SH-SY5Y (cell line): ENCODE measurements around the gene COA3.

ENCODE experiments used
- GATA2 ChIP-seq: IDR thresholded peaks from 2 replicates; pipeline ENCODE4 v1.6.1; 2011; ENCODE audit warnings: mild to moderate bottlenecking, low read depth, low read length
- GATA3 ChIP-seq: IDR thresholded peaks from 2 replicates; pipeline ENCODE4 v1.6.1; 2011; ENCODE audit warnings: low read depth, mild to moderate bottlenecking, low read length, moderate library complexity

The COA3 gene

DNA sequence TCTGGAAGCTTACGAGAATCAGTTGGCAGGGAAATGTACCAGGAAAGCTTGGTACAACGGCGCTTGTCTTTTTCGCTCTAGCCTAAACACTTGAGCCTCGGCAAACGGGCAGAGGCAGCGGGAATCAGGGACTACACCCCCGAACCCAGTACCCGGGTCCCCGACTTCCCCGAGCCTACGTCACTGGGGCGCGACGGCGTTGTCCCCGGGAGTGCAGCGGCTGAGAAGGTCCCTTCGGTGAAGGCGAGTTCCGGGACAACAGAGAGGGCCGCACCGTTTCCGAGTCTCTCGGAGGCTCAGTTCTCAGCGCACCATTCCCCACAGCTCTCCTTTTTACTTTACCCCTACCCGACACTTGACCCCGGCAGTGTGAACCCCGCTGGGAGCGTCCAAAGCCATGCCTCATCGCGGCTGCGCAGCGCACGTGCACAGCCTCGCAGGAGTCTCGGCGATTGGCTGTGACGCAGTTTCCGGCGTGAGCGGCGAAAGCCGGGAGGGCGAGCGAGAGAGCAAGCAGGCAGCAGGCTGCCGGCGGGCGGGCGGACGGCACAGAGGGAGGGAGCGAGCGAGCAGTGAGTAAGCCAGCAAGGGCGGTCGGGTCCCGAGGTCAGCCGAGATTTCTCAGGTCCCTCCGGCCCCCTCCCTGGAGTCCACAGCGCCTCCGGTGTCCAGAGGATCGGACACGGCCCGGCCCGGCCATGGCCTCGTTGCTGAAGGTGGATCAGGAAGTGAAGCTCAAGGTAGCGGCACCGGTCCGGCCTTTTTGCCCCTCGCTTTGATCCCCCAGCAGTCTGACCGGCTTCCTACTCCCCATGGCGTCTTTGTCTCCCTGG, 34.6 kb upstream of the COA3 start, which contains the start of gene PSME3:
Gene PSME3 (plus strand): TSS at position 464 of the 833 bp plus-strand sequence. CDS start 235 bp downstream, at position 699.
- TF ChIP-seq GATA2 (no peak; the same call in 1 of the 2 replicates), GATA3 (no peak)

GRCh38 chr17:42832213-42832933, 33.9 kb upstream of the COA3 start:
- TF ChIP-seq GATA2 (no peak), GATA3 (no peak)

- TF ChIP-seq GATA2 (no peak), GATA3 (no peak)
Observed at GRCh38 chr17:42830971-42831370, 32.5 kb upstream of the COA3 start.

- TF ChIP-seq GATA3 (no peak), GATA2 (no peak)
Observed at GRCh38 chr17:42827472-42827871, 29.0 kb upstream of the COA3 start.

GRCh38 chr17:42821176-42821575, 22.7 kb upstream of the COA3 start:
- TF ChIP-seq GATA3 = no peak
- no peak for TF ChIP-seq GATA2

DNA sequence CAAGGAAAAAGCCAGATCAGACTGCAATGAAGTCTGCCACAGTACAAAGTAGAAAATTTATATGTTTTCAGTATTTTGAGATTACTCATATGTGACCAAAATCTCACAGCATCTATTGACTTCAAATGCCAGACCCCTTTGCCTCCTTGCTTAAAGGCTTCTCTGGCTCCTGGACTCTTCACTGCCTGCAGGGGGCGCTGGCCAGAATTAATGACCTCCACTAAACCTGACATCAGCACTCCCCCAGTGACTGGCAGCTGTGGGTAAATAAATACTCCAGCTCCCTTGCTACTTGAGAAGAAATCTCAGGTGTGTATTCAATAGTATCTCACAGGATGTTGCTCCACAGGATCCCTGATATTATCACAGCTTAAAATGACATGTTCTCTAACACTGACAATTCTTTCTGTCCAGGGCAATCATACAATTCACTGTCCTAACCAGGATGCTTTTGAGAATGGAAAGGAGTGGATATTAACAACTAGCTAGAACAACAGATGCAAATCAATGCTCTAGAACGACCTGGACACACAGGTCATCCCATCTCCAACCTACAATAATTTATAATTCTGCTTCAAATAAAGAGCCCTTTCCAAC, 21.5 kb upstream of the COA3 start:
- TF ChIP-seq GATA3 (no peak), GATA2 (no peak)

DNA sequence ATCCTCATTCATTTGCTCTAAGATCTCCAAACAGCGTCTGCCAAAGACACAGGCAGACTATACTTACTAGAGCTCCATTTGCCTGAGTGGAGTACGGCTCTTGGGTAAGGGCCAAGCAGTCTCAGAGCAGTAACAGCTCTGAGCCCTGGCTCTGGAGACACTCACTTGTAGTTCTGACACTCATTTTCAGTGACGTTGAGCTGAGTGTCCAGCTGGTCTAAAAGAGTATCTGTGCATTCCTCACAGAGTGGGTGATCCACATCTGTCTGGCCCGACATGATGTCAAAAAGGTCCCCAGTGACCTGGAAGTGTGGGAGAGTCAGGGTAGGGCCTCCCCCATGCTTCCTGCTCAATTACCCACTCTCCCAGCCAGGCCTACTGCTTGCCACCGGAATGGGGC, 19.9 kb upstream of the COA3 start:
- TF ChIP-seq GATA3 (no peak), GATA2 (no peak)

DNA sequence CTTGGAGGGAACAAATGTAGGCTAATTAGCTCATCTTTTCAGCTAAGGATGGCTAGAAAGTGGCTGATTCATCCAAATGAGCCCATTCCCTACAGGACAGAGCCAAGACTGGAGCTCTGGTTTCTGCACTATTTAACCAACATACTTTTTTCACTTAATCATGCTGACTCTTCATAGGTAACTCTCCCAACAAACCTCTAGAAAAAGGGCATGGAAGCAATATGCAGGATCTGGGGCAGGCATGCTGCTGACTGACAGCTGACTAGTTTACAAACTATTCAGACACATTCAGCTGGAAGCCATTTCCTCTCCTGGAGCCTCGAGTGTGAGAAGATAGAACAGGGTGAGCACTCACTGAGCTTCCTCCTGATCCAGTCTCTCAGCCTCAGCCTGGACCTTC, 19.4 kb upstream of the COA3 start:
- TF ChIP-seq GATA3 = no peak
- TF ChIP-seq GATA2 = no peak

DNA sequence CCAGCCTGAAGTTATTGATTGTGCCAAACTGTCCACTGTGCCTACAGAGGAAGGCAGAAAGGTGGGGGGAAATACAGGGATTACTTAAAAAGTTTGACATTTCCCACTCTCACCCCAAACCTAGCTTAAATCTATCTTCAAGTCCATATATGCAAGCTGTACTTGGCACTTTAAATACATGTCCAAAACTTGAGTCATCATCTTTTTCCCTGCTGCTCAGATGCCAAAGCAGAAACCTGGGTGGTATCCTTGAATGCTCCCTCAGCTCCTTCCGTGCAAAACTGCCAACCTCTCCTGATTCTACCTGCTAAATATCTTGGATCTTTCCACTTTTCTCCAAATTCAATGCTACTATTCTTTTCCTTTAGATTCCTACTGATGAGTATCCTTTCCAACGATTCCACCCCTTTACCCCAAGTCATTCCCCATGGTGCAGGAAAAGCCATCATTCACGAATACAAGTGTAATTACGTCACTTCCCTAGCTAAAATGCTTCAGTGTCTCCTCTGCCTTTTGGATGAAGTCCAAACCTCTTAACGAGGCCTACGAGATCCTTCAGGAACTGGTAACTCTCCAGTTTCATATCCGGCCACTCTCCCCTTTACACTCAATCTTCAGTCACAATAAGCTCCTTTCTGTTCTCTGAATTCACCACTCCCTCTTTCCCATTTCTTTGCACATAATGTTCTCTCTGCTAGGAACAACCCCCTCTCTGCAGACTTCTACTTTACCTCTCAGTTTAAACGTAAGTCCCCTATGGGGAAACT, 16.3 kb upstream of the COA3 start:
- TF ChIP-seq GATA3 (no peak), GATA2 (no peak)

GRCh38 chr17:42809250-42809649, 10.7 kb upstream of the COA3 start:
- TF ChIP-seq GATA2 (no peak), GATA3 (no peak)

- no peak for TF ChIP-seq GATA3
- no peak for TF ChIP-seq GATA2
Observed at GRCh38 chr17:42806249-42806648, 7.7 kb upstream of the COA3 start.

DNA sequence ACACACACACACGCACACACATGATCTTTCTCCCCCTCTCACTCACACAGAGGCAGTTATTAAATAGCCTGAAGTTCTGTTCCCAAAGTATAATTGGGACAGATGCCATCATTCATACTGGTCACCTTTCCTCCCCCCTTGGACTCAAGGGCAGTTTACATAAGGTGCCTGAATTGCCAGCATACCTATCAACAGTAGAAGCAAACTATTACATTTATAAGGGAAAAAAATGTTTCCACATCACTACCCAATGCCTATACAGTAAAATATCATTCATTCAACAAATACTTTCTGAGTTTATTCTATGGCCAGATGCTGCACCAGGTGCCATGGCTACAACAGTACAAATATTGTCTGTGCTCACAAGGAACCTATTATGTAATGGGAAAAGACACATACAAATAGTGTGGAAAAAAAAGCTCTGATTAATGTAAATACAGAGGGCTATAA, 6.4 kb upstream of the COA3 start:
- TF ChIP-seq GATA3 (no peak), GATA2 (no peak)

- no peak for TF ChIP-seq GATA2
- no peak for TF ChIP-seq GATA3
Observed at GRCh38 chr17:42803074-42803883, 4.8 kb upstream of the COA3 start.

- no peak for TF ChIP-seq GATA2
Observed at GRCh38 chr17:42798011-42798382, 507 bp downstream of the COA3 start.
